ENCODE measurements around the gene VN1R4.
A peak's percentile ranks its signal among the peaks of the same experiment; 100 is the strongest.
"Not testable (repeated sequence)": the region's sequence is repeated elsewhere in the genome, so short reads cannot be mapped to it uniquely, and the experiment has no call there.

Gene VN1R4, protein sequence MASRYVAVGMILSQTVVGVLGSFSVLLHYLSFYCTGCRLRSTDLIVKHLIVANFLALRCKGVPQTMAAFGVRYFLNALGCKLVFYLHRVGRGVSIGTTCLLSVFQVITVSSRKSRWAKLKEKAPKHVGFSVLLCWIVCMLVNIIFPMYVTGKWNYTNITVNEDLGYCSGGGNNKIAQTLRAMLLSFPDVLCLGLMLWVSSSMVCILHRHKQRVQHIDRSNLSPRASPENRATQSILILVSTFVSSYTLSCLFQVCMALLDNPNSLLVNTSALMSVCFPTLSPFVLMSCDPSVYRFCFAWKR

DNA sequence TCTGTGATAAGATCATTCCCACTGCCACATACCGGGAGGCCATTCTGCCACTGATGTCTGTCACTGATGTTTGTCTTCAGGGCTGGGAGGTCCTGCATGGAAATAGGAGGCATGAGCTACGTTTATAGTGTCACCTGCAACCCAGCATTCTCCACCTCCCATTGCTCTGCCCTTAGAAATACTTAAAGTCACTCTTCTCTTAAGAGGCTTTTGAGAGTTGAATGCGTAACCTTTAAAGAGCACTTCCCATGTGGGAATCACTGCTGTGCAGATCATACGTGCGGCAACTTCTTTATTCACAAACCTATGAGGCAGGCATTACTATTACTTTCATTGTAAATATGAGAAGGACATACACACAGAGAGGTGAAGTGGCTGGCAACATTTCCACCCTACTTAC lies at the start of gene VN1R4:
VN1R4 (minus strand) TSS at position 101 of the 400 bp plus-strand sequence; CDS start at position 43, 58 bp downstream.
- H3K9me3 ChIP-seq (ENCODE audit: control insufficient read depth in 1 of 2, low read length in 2 of 2): peaks cover 10 to 17% of the 10 kb centered on the region in 2 donors
- H3K4me3 ChIP-seq (ENCODE audit: low read depth in 1 of 2, low read length in 2 of 2); H3K36me3 ChIP-seq (ENCODE audit: control insufficient read depth in 1 of 2, insufficient read depth in 2 of 2, low read length in 2 of 2); H3K27me3 ChIP-seq (ENCODE audit: control insufficient read depth in 1 of 2, insufficient read depth in 2 of 2, low read length in 2 of 2); H3K27ac ChIP-seq (ENCODE audit: low read depth, low read length); H3K4me1 ChIP-seq (ENCODE audit: control insufficient read depth in 1 of 2, insufficient read depth in 2 of 2, low read length in 2 of 2); H3K9ac ChIP-seq (ENCODE audit: low read depth in 1 of 2, low read length in 2 of 2): not testable (repeated sequence)

DNA sequence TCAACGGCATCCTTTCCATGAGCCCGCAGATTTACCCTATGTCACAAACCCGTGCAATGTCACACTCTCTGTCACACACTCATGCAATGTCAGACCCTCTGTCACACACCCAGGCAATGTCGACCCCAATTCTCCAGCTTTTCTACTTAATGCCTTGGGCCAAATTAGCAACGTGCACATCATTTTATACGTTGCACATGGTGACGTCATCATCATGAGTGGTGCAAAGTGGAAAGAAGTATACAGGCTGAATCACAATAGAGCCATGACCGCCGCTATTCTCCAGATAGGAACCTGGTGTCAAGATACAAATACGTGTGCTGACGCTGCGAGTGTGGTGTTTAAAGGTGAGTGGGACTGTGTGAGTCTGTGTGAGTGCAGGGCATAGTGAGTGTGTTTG lies 44.4 kb upstream of the VN1R4 start:
- Histone ChIP-seq H3K9ac (ENCODE audit: low read depth in 1 of 2, low read length in 2 of 2) (no peak overlapping the region), H3K27me3 (ENCODE audit: control insufficient read depth in 1 of 2, insufficient read depth in 2 of 2, low read length in 2 of 2) (peaks cover 0 to under 1% of the 10 kb centered on the region in 2 donors), H3K27ac (ENCODE audit: low read depth, low read length) (no peak overlapping the region), H3K9me3 (ENCODE audit: control insufficient read depth in 1 of 2, low read length in 2 of 2) (peaks cover 5 to 19% of the 10 kb centered on the region in 2 donors), H3K4me1 (ENCODE audit: control insufficient read depth in 1 of 2, insufficient read depth in 2 of 2, low read length in 2 of 2) (no peaks in the 10 kb centered on the region), H3K4me3 (ENCODE audit: low read depth in 1 of 2, low read length in 2 of 2) (no peak overlapping the region), H3K36me3 (ENCODE audit: control insufficient read depth in 1 of 2, insufficient read depth in 2 of 2, low read length in 2 of 2) (no peaks in the 10 kb centered on the region)

GRCh38 chr19:53311044-53311443 lies 43.5 kb upstream of the VN1R4 start:
- no peak overlapping the region for H3K27ac ChIP-seq (ENCODE audit: low read depth, low read length)
- H3K27me3 ChIP-seq (ENCODE audit: control insufficient read depth in 1 of 2, insufficient read depth in 2 of 2, low read length in 2 of 2): peaks cover 0 to 3% of the 10 kb centered on the region in 2 donors
- no peaks in the 10 kb centered on the region for H3K36me3 ChIP-seq (ENCODE audit: control insufficient read depth in 1 of 2, insufficient read depth in 2 of 2, low read length in 2 of 2)
- no peaks in the 10 kb centered on the region for H3K4me1 ChIP-seq (ENCODE audit: control insufficient read depth in 1 of 2, insufficient read depth in 2 of 2, low read length in 2 of 2)
- H3K9ac ChIP-seq (ENCODE audit: low read depth in 1 of 2, low read length in 2 of 2): no peak overlapping the region
- peaks cover 5 to 19% of the 10 kb centered on the region in 2 donors for H3K9me3 ChIP-seq (ENCODE audit: control insufficient read depth in 1 of 2, low read length in 2 of 2)
- no peak overlapping the region for H3K4me3 ChIP-seq (ENCODE audit: low read depth in 1 of 2, low read length in 2 of 2)

DNA sequence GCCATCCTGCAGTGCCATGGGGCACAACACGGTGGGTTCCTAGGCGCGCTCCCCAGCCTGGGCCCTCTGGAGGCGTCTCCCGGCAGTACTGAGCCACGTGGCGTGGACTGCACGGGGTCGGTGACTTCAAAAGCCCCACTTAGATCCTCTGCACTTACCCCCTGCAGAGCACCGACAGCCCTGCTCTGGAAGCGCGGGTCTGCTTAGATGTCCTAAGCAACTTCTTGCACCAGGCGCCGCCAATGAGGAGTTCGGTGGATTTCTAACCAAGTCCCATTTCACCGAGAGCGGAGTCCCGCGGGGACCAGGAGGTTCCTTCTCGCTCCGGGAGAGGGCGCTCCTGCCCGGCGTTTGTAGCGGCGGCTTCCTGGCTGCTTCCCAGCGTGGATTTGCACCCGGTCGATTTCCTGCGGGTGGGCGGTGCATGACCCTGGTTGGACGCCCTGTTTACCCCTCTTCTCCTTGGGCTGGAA lies 40.9 kb upstream of the VN1R4 start:
- H3K4me3 ChIP-seq (ENCODE audit: low read depth in 1 of 2, low read length in 2 of 2): no peak overlapping the region

GRCh38 chr19:53301341-53301740 lies 33.8 kb upstream of the VN1R4 start:
- H3K9me3 ChIP-seq (ENCODE audit: control insufficient read depth in 1 of 2, low read length in 2 of 2); H3K27me3 ChIP-seq (ENCODE audit: control insufficient read depth in 1 of 2, insufficient read depth in 2 of 2, low read length in 2 of 2); H3K27ac ChIP-seq (ENCODE audit: low read depth, low read length); H3K9ac ChIP-seq (ENCODE audit: low read depth in 1 of 2, low read length in 2 of 2); H3K36me3 ChIP-seq (ENCODE audit: control insufficient read depth in 1 of 2, insufficient read depth in 2 of 2, low read length in 2 of 2); H3K4me1 ChIP-seq (ENCODE audit: control insufficient read depth in 1 of 2, insufficient read depth in 2 of 2, low read length in 2 of 2); H3K4me3 ChIP-seq (ENCODE audit: low read depth in 1 of 2, low read length in 2 of 2): not testable (repeated sequence)

More for the DNA sequence above, 40.9 kb upstream of the VN1R4 start:
- Histone ChIP-seq H3K27ac (ENCODE audit: low read depth, low read length) (no peak overlapping the region), H3K36me3 (ENCODE audit: control insufficient read depth in 1 of 2, insufficient read depth in 2 of 2, low read length in 2 of 2) (no peaks in the 10 kb centered on the region), H3K9ac (ENCODE audit: low read depth in 1 of 2, low read length in 2 of 2) (no peak overlapping the region), H3K4me1 (ENCODE audit: control insufficient read depth in 1 of 2, insufficient read depth in 2 of 2, low read length in 2 of 2) (no peaks in the 10 kb centered on the region), H3K27me3 (ENCODE audit: control insufficient read depth in 1 of 2, insufficient read depth in 2 of 2, low read length in 2 of 2) (peaks cover 0 to 3% of the 10 kb centered on the region in 2 donors), H3K9me3 (ENCODE audit: control insufficient read depth in 1 of 2, low read length in 2 of 2) (peaks cover 9 to 23% of the 10 kb centered on the region in 2 donors)

GRCh38 chr19:53294786-53295441 lies 27.4 kb upstream of the VN1R4 start:
- Histone ChIP-seq H3K9ac (ENCODE audit: low read depth in 1 of 2, low read length in 2 of 2) (no peak overlapping the region), H3K9me3 (ENCODE audit: control insufficient read depth in 1 of 2, low read length in 2 of 2) (peaks cover 34% of the 10 kb centered on the region in 2 donors), H3K27ac (ENCODE audit: low read depth, low read length) (no peak overlapping the region), H3K36me3 (ENCODE audit: control insufficient read depth in 1 of 2, insufficient read depth in 2 of 2, low read length in 2 of 2) (no peaks in the 10 kb centered on the region), H3K4me1 (ENCODE audit: control insufficient read depth in 1 of 2, insufficient read depth in 2 of 2, low read length in 2 of 2) (no peaks in the 10 kb centered on the region), H3K4me3 (ENCODE audit: low read depth in 1 of 2, low read length in 2 of 2) (peak overlapping the region in 1 of 2 donors; percentile 7), H3K27me3 (ENCODE audit: control insufficient read depth in 1 of 2, insufficient read depth in 2 of 2, low read length in 2 of 2) (no peaks in the 10 kb centered on the region)

DNA sequence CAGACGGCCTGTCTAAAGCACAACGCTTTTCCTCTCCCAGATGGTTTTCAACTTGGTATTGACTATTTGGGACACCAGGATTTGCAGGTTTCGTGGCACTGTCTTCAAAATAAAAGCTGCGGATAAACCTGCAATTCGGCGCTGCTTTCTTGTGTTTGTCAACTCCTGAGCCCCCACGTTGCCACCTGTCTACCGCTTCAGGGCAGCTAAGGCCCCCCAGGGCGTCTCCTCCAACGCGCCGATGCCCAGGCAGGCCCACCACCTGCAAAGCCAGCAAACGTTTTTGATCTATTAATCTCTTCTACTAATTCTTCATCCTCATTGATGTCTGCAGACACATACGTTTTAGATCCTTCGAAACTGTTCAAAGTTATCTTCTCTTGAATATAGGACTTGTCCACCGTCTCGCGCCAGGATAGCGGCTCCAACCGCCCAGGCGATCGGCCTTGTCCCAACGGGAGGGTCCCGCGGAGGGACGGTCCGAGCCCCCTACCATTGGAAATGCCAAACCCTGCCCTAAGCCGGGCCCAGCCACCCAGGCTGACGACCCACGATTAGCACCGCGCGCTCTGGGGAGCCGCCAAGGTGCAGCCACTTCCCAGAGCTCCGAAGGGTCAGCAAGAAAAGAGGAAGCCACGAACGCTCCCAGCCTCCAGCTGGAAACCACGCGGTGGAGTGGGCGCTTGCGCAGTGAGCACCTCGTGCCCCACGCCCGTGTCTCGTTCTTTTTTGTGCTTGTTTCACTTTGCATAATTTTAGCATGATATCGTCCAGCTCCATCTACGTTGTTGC lies 23.4 kb upstream of the VN1R4 start:
- H3K4me3 ChIP-seq (ENCODE audit: low read depth in 1 of 2, low read length in 2 of 2): peak overlapping the region in 1 of 2 donors; percentile 18
- H3K27ac ChIP-seq (ENCODE audit: low read depth, low read length): no peak overlapping the region
- no peaks in the 10 kb centered on the region for H3K27me3 ChIP-seq (ENCODE audit: control insufficient read depth in 1 of 2, insufficient read depth in 2 of 2, low read length in 2 of 2)
- H3K9me3 ChIP-seq (ENCODE audit: control insufficient read depth in 1 of 2, low read length in 2 of 2): peaks cover 28 to 31% of the 10 kb centered on the region in 2 donors
- H3K9ac ChIP-seq (ENCODE audit: low read depth in 1 of 2, low read length in 2 of 2): no peak overlapping the region
- no peaks in the 10 kb centered on the region for H3K4me1 ChIP-seq (ENCODE audit: control insufficient read depth in 1 of 2, insufficient read depth in 2 of 2, low read length in 2 of 2)
- H3K36me3 ChIP-seq (ENCODE audit: control insufficient read depth in 1 of 2, insufficient read depth in 2 of 2, low read length in 2 of 2): no peaks in the 10 kb centered on the region

DNA sequence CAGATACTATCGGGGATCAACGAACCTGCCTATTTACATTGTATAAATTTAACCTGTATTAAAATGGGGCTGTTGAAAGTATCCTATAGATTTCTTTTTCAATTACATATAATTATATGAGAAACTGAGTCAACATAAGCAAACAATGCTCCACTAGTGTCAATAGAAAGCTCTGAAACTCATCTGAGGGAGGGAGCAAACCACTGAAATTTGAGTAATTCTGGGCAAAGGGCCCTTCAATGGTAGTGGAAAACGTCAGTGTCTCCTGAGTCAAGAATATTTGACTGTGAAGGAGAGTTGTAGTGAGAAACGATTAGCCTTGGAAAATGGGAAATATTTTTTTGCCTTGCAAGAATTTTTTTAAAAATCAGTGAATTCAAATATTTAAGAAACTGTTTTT lies 17.6 kb upstream of the VN1R4 start:
- Histone ChIP-seq H3K9ac (ENCODE audit: low read depth in 1 of 2, low read length in 2 of 2) (no peak overlapping the region), H3K36me3 (ENCODE audit: control insufficient read depth in 1 of 2, insufficient read depth in 2 of 2, low read length in 2 of 2) (no peaks in the 10 kb centered on the region), H3K4me3 (ENCODE audit: low read depth in 1 of 2, low read length in 2 of 2) (no peak overlapping the region), H3K9me3 (ENCODE audit: control insufficient read depth in 1 of 2, low read length in 2 of 2) (peaks cover 0 to 3% of the 10 kb centered on the region in 2 donors), H3K27me3 (ENCODE audit: control insufficient read depth in 1 of 2, insufficient read depth in 2 of 2, low read length in 2 of 2) (no peaks in the 10 kb centered on the region), H3K4me1 (ENCODE audit: control insufficient read depth in 1 of 2, insufficient read depth in 2 of 2, low read length in 2 of 2) (no peaks in the 10 kb centered on the region), H3K27ac (ENCODE audit: low read depth, low read length) (no peak overlapping the region)

- H3K36me3 ChIP-seq (ENCODE audit: control insufficient read depth in 1 of 2, insufficient read depth in 2 of 2, low read length in 2 of 2); H3K4me1 ChIP-seq (ENCODE audit: control insufficient read depth in 1 of 2, insufficient read depth in 2 of 2, low read length in 2 of 2); H3K9me3 ChIP-seq (ENCODE audit: control insufficient read depth in 1 of 2, low read length in 2 of 2); H3K4me3 ChIP-seq (ENCODE audit: low read depth in 1 of 2, low read length in 2 of 2); H3K9ac ChIP-seq (ENCODE audit: low read depth in 1 of 2, low read length in 2 of 2); H3K27me3 ChIP-seq (ENCODE audit: control insufficient read depth in 1 of 2, insufficient read depth in 2 of 2, low read length in 2 of 2); H3K27ac ChIP-seq (ENCODE audit: low read depth, low read length): not testable (repeated sequence)
Observed at GRCh38 chr19:53281947-53282346, 14.4 kb upstream of the VN1R4 start.

- H3K27me3 ChIP-seq (ENCODE audit: control insufficient read depth in 1 of 2, insufficient read depth in 2 of 2, low read length in 2 of 2): no peaks in the 10 kb centered on the region
- H3K4me1 ChIP-seq (ENCODE audit: control insufficient read depth in 1 of 2, insufficient read depth in 2 of 2, low read length in 2 of 2): no peaks in the 10 kb centered on the region
- H3K9ac ChIP-seq (ENCODE audit: low read depth in 1 of 2, low read length in 2 of 2): no peak overlapping the region
- H3K27ac ChIP-seq (ENCODE audit: low read depth, low read length): no peak overlapping the region
- no peak overlapping the region for H3K4me3 ChIP-seq (ENCODE audit: low read depth in 1 of 2, low read length in 2 of 2)
- peaks cover 11 to 20% of the 10 kb centered on the region in 2 donors for H3K9me3 ChIP-seq (ENCODE audit: control insufficient read depth in 1 of 2, low read length in 2 of 2)
- H3K36me3 ChIP-seq (ENCODE audit: control insufficient read depth in 1 of 2, insufficient read depth in 2 of 2, low read length in 2 of 2): no peaks in the 10 kb centered on the region
Observed at GRCh38 chr19:53275480-53275879, 8.0 kb upstream of the VN1R4 start.

All from duodenal mucosa (tissue), 2 donors.